ENCODE measurements around the gene OTOS. TPM values are rescaled to one million over a fixed set of nuclear protein-coding genes. Genes with fewer than 3 reads are reported as not detected.

OTOS gene
- total and polyA plus RNA-seq, 2 of the 4 experiments (the other 2 are of a cell fraction): 0.34 TPM; not detected in 1

DNA sequence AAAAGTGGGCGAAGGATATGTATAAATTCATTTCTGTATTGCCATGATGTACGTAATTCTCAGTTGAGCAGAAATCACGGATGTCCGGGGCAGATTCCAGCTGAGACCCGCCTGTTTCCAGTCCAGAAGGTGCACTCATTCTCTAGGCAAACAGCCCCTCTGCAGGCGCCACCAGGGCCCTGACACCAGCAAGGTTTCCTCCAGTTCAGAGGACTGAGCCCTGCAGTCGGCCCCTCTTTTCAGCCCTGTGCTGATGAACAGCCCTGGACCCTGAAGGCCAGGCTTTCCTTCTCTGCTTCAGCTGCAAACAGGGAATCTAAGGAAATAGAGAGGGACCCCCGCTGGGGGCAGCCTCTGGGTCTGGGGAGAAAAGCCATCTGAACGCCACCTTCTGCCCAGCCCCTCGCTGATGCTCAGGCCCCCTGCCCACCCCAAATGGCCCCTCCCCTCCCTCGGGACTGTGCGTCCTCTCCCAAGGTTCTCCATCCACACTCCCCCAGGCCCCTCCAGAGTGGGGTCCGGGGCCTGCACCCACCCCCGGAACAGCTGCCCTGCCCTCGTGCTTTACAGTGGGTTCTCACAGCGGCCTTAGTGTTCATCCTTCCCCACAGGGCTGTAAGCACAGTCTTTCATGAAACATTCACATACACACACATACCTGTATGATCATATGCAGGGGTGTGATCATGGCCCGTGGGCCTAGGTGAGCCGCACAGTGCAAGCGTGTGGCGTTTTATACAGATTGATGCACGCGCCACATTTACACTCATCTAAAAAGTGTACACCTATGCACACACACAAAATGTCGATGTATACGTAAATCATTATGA lies 16.4 kb downstream of the OTOS start:
- Histone ChIP-seq H3K14ac (replicated peaks; ENCODE audit: low read depth, low read length) (no peak overlapping the region), H2AFZ (replicated peaks; ENCODE audit: low read length, poor library complexity) (no peak overlapping the region), H2BK15ac (ENCODE audit: low read depth, low read length) (no peak overlapping the region), H3K4me2 (ENCODE audit: low read depth, low read length) (no peak overlapping the region), H4K5ac (ENCODE audit: low read depth, low read length) (no peak overlapping the region), H3K4me1 (ENCODE audit: control insufficient read depth, insufficient read depth, low read length) (no peaks in the 10 kb centered on the region), H4K20me1 (ENCODE audit: insufficient read depth, low read length) (no peaks in the 10 kb centered on the region), H3K36me3 (ENCODE audit: control insufficient read depth, insufficient read depth, low read length) (peaks cover 15% of the 10 kb centered on the region; the same call in 1 of the 2 replicates), H2AK9ac (replicated peaks; ENCODE audit: low read depth, low read length, poor library complexity) (no peak overlapping the region), H4K91ac (ENCODE audit: insufficient read depth, low read depth, low read length) (no peak overlapping the region), H3K9me3 (ENCODE audit: control insufficient read depth, insufficient read depth, low read length) (no peaks in the 10 kb centered on the region), H4K8ac (ENCODE audit: low read depth in 2 of 2, low read length in 2 of 2) (no peak overlapping the region), H3K23ac (ENCODE audit: low read depth, low read length) (no peak overlapping the region), H3K4me3 (ENCODE audit: insufficient read depth, low read depth, low read length) (no peak overlapping the region), H3K27ac (ENCODE audit: insufficient read depth, low read length) (no peak overlapping the region), H2BK120ac (ENCODE audit: low read depth, low read length) (no peak overlapping the region), H2BK5ac (ENCODE audit: low read depth, low read length, poor library complexity, severe bottlenecking) (no peak overlapping the region), H3K27me3 (ENCODE audit: control insufficient read depth, insufficient read depth, low read length) (no peaks in the 10 kb centered on the region), H3K9me1 (ENCODE audit: insufficient read depth, low read length) (no peaks in the 10 kb centered on the region), H3K9ac (ENCODE audit: low read depth, low read length) (no peak overlapping the region), H3K4ac (ENCODE audit: low read depth, low read length) (no peak overlapping the region), H3K79me1 (ENCODE audit: low read depth in 1 of 2, low read length in 2 of 2) (no peaks in the 10 kb centered on the region; a peak in 1 of 4 replicates), H2BK20ac (ENCODE audit: low read depth, low read length) (no peak overlapping the region), H3K18ac (ENCODE audit: low read depth, low read length) (no peak overlapping the region), H2AK5ac (ENCODE audit: low read depth, low read length) (no peak overlapping the region), H3K56ac (ENCODE audit: extremely low read depth, insufficient read depth, low read length) (no peak overlapping the region)
- intact Hi-C loops (cut with micrococcal nuclease): no loop called here
- TF ChIP-seq MAZ (IDR thresholded peaks at IDR 0.05; ENCODE audit: borderline replicate concordance, low read depth, low read length) (no peak), MXI1 (IDR thresholded peaks at IDR 0.05; ENCODE audit: borderline replicate concordance, low read depth, low read length) (no peak), RCOR1 (IDR thresholded peaks at IDR 0.05; ENCODE audit: insufficient replicate concordance, low read length) (no peak), SMC3 (IDR thresholded peaks at IDR 0.05; ENCODE audit: low read depth, low read length) (no peak), BHLHE40 (IDR thresholded peaks at IDR 0.05; ENCODE audit: low read depth, low read length) (no peak), RAD21 (IDR thresholded peaks at IDR 0.05; ENCODE audit: low read length) (no peak), POLR2A (IDR thresholded peaks at IDR 0.05; ENCODE audit: low read depth, low read length) (no peak), CHD1 (IDR thresholded peaks at IDR 0.05; ENCODE audit: low read depth, low read length) (no peak), RFX5 (IDR thresholded peaks at IDR 0.05; ENCODE audit: low read depth, low read length) (no peak), MAFK (IDR thresholded peaks at IDR 0.05; ENCODE audit: low read depth, low read length) (no peak)
- TF ChIP-seq, protein P1, sequence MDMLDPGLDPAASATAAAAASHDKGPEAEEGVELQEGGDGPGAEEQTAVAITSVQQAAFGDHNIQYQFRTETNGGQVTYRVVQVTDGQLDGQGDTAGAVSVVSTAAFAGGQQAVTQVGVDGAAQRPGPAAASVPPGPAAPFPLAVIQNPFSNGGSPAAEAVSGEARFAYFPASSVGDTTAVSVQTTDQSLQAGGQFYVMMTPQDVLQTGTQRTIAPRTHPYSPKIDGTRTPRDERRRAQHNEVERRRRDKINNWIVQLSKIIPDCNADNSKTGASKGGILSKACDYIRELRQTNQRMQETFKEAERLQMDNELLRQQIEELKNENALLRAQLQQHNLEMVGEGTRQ (IDR thresholded peaks at IDR 0.05; ENCODE audit: low read depth, low read length): no peak
- TF ChIP-seq, protein P2, sequence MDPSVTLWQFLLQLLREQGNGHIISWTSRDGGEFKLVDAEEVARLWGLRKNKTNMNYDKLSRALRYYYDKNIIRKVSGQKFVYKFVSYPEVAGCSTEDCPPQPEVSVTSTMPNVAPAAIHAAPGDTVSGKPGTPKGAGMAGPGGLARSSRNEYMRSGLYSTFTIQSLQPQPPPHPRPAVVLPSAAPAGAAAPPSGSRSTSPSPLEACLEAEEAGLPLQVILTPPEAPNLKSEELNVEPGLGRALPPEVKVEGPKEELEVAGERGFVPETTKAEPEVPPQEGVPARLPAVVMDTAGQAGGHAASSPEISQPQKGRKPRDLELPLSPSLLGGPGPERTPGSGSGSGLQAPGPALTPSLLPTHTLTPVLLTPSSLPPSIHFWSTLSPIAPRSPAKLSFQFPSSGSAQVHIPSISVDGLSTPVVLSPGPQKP (IDR thresholded peaks at IDR 0.05; ENCODE audit: borderline replicate concordance, low read depth, low read length): no peak
- TF ChIP-seq, protein P3, sequence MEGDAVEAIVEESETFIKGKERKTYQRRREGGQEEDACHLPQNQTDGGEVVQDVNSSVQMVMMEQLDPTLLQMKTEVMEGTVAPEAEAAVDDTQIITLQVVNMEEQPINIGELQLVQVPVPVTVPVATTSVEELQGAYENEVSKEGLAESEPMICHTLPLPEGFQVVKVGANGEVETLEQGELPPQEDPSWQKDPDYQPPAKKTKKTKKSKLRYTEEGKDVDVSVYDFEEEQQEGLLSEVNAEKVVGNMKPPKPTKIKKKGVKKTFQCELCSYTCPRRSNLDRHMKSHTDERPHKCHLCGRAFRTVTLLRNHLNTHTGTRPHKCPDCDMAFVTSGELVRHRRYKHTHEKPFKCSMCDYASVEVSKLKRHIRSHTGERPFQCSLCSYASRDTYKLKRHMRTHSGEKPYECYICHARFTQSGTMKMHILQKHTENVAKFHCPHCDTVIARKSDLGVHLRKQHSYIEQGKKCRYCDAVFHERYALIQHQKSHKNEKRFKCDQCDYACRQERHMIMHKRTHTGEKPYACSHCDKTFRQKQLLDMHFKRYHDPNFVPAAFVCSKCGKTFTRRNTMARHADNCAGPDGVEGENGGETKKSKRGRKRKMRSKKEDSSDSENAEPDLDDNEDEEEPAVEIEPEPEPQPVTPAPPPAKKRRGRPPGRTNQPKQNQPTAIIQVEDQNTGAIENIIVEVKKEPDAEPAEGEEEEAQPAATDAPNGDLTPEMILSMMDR (conservative IDR thresholded peaks at IDR 0.05; ENCODE audit: low read depth, low read length): no peak
- in situ Hi-C loops (cut with MboI; ENCODE audit: low sequenced_read_pairs): no loop called here
- ATAC-seq (ENCODE audit: low read depth) (no peak), DNase-seq (no peak)
- POLR2A ChIA-PET (ENCODE audit: unreplicated experiment): no interaction called here
- no TSS peak for BruUV-seq (replicated peaks)
- WGBS, 2 experiments (ENCODE audit: extremely low coverage in 2 of 2, insufficient read length in 1 of 2): 70% methylated on average over 6 of the region's 24 CpGs; no CpG with 5 or more reads in 1 of the 2 experiments
- dilution Hi-C loops (cut with HindIII; ENCODE audit: low sequenced_read_pairs, unreplicated experiment): no loop called here
- CTCF ChIA-PET: no interaction called here

All from IMR-90 (cell line).